Measurements from ENCODE around the gene UBL3. TPM values are rescaled to one million over a fixed set of nuclear protein-coding genes. Genes with fewer than 3 reads are reported as not detected.

UBL3 gene
- 10 to 100 TPM; 16.2 to 17.0 TPM for total RNA-seq

GRCh38 chr13:29850213-29850898 is at the start of gene UBL3:
Gene UBL3 (minus strand): TSS chr13:29850617. CDS start chr13:29849538, 1,079 bp downstream.

All from activated naive CD4-positive, alpha-beta T cell treated with anti-CD3 and anti-CD28 coated beads, Interleukin-2, amount 10 ng/mL, durations not matched to agents 5 hours and 36 hours (primary cell).